Measurements from ENCODE around the gene TRA2B. TPM values are rescaled to one million over a fixed set of nuclear protein-coding genes. Genes with fewer than 3 reads are reported as not detected.

Gene TRA2B
- total RNA-seq, 4 donors from 2014 or later, result 87.1 to 181 (median 129) TPM

- Histone ChIP-seq H3K36me3 (peaks cover 0 to 4% of the 10 kb centered on the region in 2 donors), H3K4me3 (peak overlapping the region in 1 of 2 donors; percentile 95), H3K27ac (no peak overlapping the region), H3K27me3 (no peaks in the 10 kb centered on the region), H3K9me3 (no peaks in the 10 kb centered on the region), H3K4me1 (peaks cover 57 to 100% (median 66%) of the 10 kb centered on the region in 3 donors)
- ATAC-seq, result no peak
- TF ChIP-seq EP300 (IDR thresholded peaks at IDR 0.05), result no peak
- 27 to 42% methylated on average over 3 of the region's 3 CpGs for WGBS, 2 donors (ENCODE audit: low coverage in 1 of 2)
Observed at GRCh38 chr3:185930393-185931107, 7.3 kb downstream of the TRA2B start.

DNA sequence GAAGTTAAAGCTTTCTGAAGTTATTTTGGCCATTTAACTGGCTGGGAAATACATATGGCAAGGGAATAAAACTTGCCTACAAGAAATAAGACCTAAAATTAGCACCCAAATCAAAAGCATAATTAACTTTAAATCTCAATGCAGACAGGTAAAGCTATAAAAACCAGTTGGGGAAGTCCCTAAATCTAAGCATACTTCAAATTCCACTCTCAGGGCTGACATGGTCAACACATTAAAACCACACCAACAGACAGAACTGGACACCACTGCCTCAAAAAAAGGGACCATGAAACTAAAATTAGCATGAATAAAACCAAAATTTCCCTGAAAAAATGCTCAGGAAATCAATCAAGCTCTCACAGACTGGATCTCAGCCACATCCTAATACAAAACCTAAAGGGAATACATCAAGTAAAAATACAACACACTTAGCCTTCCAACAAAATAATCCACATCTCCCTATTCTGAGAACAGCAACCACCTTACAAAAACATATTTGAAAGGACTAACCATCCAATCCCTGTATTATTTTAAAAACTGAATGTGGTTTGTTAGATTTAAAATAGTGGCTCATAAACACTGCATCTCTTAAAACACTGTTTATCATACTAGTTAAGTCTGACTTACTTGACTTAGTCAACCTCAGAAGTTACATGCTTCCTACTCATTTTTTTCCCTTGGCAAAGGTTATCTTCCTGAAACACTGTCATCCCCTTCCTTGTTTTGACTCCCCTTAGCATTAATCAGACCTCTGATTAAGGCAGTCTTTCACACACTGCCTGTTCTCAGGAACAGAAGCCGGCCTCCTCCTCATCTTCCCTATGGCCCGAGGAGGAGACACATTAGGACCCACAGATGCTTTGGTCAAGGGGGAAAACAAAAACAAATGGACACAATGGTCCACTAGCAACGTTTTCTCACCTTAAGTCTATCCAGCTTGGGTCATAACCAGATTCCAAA lies 8.3 kb downstream of the TRA2B start:
- H3K27me3 ChIP-seq, result no peaks in the 10 kb centered on the region
- WGBS, 2 donors (ENCODE audit: low coverage in 1 of 2), result 0 to 7% methylated on average over 2 to 3 of the region's 3 CpGs
- peaks cover 0 to 15% of the 10 kb centered on the region in 2 donors for H3K36me3 ChIP-seq
- no peaks in the 10 kb centered on the region for H3K9me3 ChIP-seq
- TF ChIP-seq POLR2A (IDR thresholded peaks at IDR 0.05) (no peak), EP300 (IDR thresholded peaks at IDR 0.05) (no peak), POLR2AphosphoS5 (IDR thresholded peaks at IDR 0.05) (no peak)
- TF ChIP-seq, protein P1, sequence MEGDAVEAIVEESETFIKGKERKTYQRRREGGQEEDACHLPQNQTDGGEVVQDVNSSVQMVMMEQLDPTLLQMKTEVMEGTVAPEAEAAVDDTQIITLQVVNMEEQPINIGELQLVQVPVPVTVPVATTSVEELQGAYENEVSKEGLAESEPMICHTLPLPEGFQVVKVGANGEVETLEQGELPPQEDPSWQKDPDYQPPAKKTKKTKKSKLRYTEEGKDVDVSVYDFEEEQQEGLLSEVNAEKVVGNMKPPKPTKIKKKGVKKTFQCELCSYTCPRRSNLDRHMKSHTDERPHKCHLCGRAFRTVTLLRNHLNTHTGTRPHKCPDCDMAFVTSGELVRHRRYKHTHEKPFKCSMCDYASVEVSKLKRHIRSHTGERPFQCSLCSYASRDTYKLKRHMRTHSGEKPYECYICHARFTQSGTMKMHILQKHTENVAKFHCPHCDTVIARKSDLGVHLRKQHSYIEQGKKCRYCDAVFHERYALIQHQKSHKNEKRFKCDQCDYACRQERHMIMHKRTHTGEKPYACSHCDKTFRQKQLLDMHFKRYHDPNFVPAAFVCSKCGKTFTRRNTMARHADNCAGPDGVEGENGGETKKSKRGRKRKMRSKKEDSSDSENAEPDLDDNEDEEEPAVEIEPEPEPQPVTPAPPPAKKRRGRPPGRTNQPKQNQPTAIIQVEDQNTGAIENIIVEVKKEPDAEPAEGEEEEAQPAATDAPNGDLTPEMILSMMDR (IDR thresholded peaks at IDR 0.05), result no peak
- ATAC-seq, result no peak
- H3K4me3 ChIP-seq, result peak overlapping the region in 1 of 2 donors; percentile 21
- H3K27ac ChIP-seq, result peak overlapping the region in 1 of 4 donors; percentile 28
- peaks cover 57 to 100% (median 69%) of the 10 kb centered on the region in 3 donors for H3K4me1 ChIP-seq

DNA sequence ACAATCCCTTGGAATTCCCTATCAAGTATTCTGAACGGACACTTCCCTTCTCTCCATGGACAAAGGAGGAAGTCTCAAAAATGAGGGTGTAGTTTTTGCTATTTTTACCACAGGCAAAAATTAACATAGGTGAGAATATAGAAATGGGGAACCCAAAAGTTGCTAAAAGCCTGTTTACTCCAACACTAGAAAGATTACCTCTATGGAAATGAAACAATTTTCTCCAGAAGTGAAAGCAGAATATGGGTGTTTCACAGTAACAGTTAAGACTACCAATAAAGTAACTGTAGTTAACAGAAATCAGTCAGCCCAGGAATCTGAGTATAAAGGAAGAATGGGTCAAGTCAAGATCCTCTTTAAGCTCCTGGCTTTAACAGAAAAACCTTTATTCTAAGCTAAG lies 9.3 kb downstream of the TRA2B start:
- H3K27ac ChIP-seq, result peak overlapping the region in 1 of 4 donors; percentile 28
- peak overlapping the region in 1 of 2 donors; percentile 21 for H3K4me3 ChIP-seq
- WGBS, 2 donors (ENCODE audit: low coverage in 1 of 2), result 7 to 14% methylated on average over 1 of the region's 1 CpG
- H3K36me3 ChIP-seq, result peaks cover 4 to 25% of the 10 kb centered on the region in 2 donors
- TF ChIP-seq POLR2A (IDR thresholded peaks at IDR 0.05), result no peak
- no peak for TF ChIP-seq EP300 (IDR thresholded peaks at IDR 0.05)
- TF ChIP-seq POLR2AphosphoS5 (IDR thresholded peaks at IDR 0.05), result no peak
- TF ChIP-seq, protein P1 (IDR thresholded peaks at IDR 0.05), result no peak
- H3K9me3 ChIP-seq, result no peaks in the 10 kb centered on the region
- no peak for ATAC-seq
- no peaks in the 10 kb centered on the region for H3K27me3 ChIP-seq
- H3K4me1 ChIP-seq, result peaks cover 52 to 100% (median 63%) of the 10 kb centered on the region in 3 donors

DNA sequence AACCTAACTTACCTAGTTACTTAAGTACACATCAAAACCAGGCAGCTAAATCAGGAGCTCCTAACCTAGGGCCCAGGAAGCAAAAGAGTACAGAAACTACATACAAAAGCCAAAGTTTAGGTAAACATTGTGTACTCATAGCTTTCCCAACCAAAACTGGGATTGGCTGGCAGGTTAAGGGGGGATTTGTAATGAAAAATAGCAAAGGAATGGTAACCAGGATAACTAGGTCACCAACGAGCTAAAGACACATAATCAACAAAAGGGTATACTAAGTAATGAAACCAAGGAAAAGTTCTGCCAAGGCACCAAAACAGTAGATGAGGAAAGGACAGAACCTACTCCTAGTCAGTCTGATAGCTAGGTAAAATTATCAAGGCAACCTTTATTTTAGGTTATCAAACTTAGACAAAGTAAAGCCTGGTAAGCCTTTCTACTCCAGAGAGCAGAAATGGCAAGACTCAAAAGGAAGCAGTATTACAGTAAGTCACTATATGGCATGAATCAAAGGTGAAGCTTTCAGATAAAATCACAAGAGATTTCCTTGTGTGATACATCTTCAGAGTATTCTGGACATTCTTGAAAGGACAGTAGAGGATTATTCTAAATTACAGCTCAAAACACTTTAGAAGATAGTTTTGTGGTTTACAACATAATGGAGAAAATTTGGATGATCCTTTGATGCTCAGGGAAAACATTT lies 10.2 kb downstream of the TRA2B start:
- TF ChIP-seq POLR2A (IDR thresholded peaks at IDR 0.05), result no peak
- TF ChIP-seq POLR2AphosphoS5 (IDR thresholded peaks at IDR 0.05), result no peak
- no peak for TF ChIP-seq EP300 (IDR thresholded peaks at IDR 0.05)
- TF ChIP-seq, protein P1 (IDR thresholded peaks at IDR 0.05), result no peak
- H3K4me1 ChIP-seq, result peaks cover 49 to 99% (median 54%) of the 10 kb centered on the region in 3 donors
- H3K9me3 ChIP-seq, result no peaks in the 10 kb centered on the region
- H3K36me3 ChIP-seq, result peaks cover 5 to 33% of the 10 kb centered on the region in 2 donors
- WGBS, 2 donors (ENCODE audit: low coverage in 1 of 2), result 9 to 11% methylated on average over 1 of the region's 1 CpG
- ATAC-seq, result no peak
- H3K27ac ChIP-seq, result peak overlapping the region in 3 of 4 donors; percentile 0 to 47 (median 1)
- peak overlapping the region in 1 of 2 donors; percentile 18 for H3K4me3 ChIP-seq
- H3K27me3 ChIP-seq, result no peaks in the 10 kb centered on the region

- no peak overlapping the region for H3K27ac ChIP-seq
- 45 to 50% methylated on average over 5 to 9 of the region's 9 CpGs for WGBS, 2 donors (ENCODE audit: low coverage in 1 of 2)
- no peak for TF ChIP-seq POLR2A (IDR thresholded peaks at IDR 0.05)
- no peak for TF ChIP-seq EP300 (IDR thresholded peaks at IDR 0.05)
- TF ChIP-seq, protein P1 (IDR thresholded peaks at IDR 0.05), result no peak
- TF ChIP-seq POLR2AphosphoS5 (IDR thresholded peaks at IDR 0.05), result no peak
Observed at GRCh38 chr3:185926445-185926844, 11.4 kb downstream of the TRA2B start.

More at GRCh38 chr3:185926445-185926844, 11.4 kb downstream of the TRA2B start:
- ATAC-seq, result no peak
- Histone ChIP-seq H3K36me3 (peaks cover 5 to 45% of the 10 kb centered on the region in 2 donors), H3K4me3 (no peak overlapping the region), H3K9me3 (no peaks in the 10 kb centered on the region), H3K4me1 (peaks cover 48 to 91% (median 51%) of the 10 kb centered on the region in 3 donors), H3K27me3 (no peaks in the 10 kb centered on the region)

Measured in gastroesophageal sphincter (tissue), 4 donors.